Astrocyte of the spinal cord (primary cell): ENCODE results near the gene XXYLT1.

ENCODE experiments used
- DNase-seq: peaks from one replicate; pipeline ENCODE4 v3.0.0; 2011; ENCODE audit warnings: low read depth, low spot score
- H3K4me3 ChIP-seq: 2 replicates; pipeline ENCODE4 v1.5.1; 2011; ENCODE audit warnings: low read depth, mild to moderate bottlenecking, low read length, moderate library complexity
- CTCF ChIP-seq: IDR thresholded peaks from 2 replicates; pipeline ENCODE4 v1.5.1; 2012; ENCODE audit warnings: low read depth, mild to moderate bottlenecking, low read length, inconsistent platforms
- in situ Hi-C: cut with HindIII; loops from 2 replicates; pipeline ENCODE4 v1.10.0; 2017; ENCODE audit warnings: low sequenced_read_pairs

The XXYLT1 gene

GRCh38 chr3:195080125-195080524, 190.8 kb downstream of the XXYLT1 start:
- TF ChIP-seq CTCF, result no peak
- in situ Hi-C loops, result no loop called here
- no peak for DNase-seq
- H3K4me3 ChIP-seq, result no peak overlapping the region

GRCh38 chr3:195079636-195080035, 191.3 kb downstream of the XXYLT1 start:
- DNase-seq, result no peak
- in situ Hi-C loops, result no loop called here
- TF ChIP-seq CTCF, result no peak
- H3K4me3 ChIP-seq, result no peak overlapping the region

GRCh38 chr3:195078891-195079440, 192.0 kb downstream of the XXYLT1 start:
- no peak for DNase-seq
- in situ Hi-C loops, result no loop called here

GRCh38 chr3:195077611-195078540, 193.1 kb downstream of the XXYLT1 start:
- no peak overlapping the region for H3K4me3 ChIP-seq
- DNase-seq, result no peak
- in situ Hi-C loops, result no loop called here
- no peak for TF ChIP-seq CTCF

More at GRCh38 chr3:195078891-195079440, 192.0 kb downstream of the XXYLT1 start:
- H3K4me3 ChIP-seq, result no peak overlapping the region
- no peak for TF ChIP-seq CTCF

- no peak overlapping the region for H3K4me3 ChIP-seq
- TF ChIP-seq CTCF, result no peak
- DNase-seq, result no peak
- in situ Hi-C loops, result no loop called here
Observed at GRCh38 chr3:195076981-195077610, 193.9 kb downstream of the XXYLT1 start.

- no peak for DNase-seq
- TF ChIP-seq CTCF, result no peak
- in situ Hi-C loops, result no loop called here
- H3K4me3 ChIP-seq, result no peak overlapping the region
Observed at GRCh38 chr3:195075941-195076875, 194.8 kb downstream of the XXYLT1 start.
